ENCODE measurements around the gene MRPL49. TPM values are rescaled to one million over a fixed set of nuclear protein-coding genes. Genes with fewer than 3 reads are reported as not detected.
A peak's percentile ranks its signal among the peaks of the same experiment; 100 is the strongest.

MRPL49 gene
- polyA plus RNA-seq, 1 donor from 2014 or later: 80.5 TPM

GRCh38 chr11:65084598-65085375, 37.3 kb upstream of the MRPL49 start:
- Histone ChIP-seq H2AFZ (ENCODE audit: low read depth, low read length) (peak overlapping the region; percentile 65), H3K4me2 (ENCODE audit: low read length) (peak overlapping the region; percentile 88), H3K9ac (ENCODE audit: low read length) (peak overlapping the region; percentile 84), H3K36me3 (ENCODE audit: insufficient read depth, low read length) (no peaks in the 10 kb centered on the region), H3K27ac (ENCODE audit: low read length) (peak overlapping the region; percentile 85), H4K20me1 (ENCODE audit: insufficient read depth) (no peaks in the 10 kb centered on the region), H3K9me2 (ENCODE audit: insufficient read depth, low read length) (no peaks in the 10 kb centered on the region), H3F3A (ENCODE audit: insufficient read depth, low read length, poor library complexity, severe bottlenecking) (no peaks in the 10 kb centered on the region), H3K9me3 (ENCODE audit: low read length) (no peaks in the 10 kb centered on the region), H3K27me3 (ENCODE audit: insufficient read depth, low read depth, low read length) (no peaks in the 10 kb centered on the region), H3K4me3 (ENCODE audit: low read length) (peak overlapping the region; percentile 84), H3K79me2 (replicated peaks; ENCODE audit: insufficient read depth, low read length) (peaks cover 23% of the 10 kb centered on the region)
- TF ChIP-seq, protein P1, sequence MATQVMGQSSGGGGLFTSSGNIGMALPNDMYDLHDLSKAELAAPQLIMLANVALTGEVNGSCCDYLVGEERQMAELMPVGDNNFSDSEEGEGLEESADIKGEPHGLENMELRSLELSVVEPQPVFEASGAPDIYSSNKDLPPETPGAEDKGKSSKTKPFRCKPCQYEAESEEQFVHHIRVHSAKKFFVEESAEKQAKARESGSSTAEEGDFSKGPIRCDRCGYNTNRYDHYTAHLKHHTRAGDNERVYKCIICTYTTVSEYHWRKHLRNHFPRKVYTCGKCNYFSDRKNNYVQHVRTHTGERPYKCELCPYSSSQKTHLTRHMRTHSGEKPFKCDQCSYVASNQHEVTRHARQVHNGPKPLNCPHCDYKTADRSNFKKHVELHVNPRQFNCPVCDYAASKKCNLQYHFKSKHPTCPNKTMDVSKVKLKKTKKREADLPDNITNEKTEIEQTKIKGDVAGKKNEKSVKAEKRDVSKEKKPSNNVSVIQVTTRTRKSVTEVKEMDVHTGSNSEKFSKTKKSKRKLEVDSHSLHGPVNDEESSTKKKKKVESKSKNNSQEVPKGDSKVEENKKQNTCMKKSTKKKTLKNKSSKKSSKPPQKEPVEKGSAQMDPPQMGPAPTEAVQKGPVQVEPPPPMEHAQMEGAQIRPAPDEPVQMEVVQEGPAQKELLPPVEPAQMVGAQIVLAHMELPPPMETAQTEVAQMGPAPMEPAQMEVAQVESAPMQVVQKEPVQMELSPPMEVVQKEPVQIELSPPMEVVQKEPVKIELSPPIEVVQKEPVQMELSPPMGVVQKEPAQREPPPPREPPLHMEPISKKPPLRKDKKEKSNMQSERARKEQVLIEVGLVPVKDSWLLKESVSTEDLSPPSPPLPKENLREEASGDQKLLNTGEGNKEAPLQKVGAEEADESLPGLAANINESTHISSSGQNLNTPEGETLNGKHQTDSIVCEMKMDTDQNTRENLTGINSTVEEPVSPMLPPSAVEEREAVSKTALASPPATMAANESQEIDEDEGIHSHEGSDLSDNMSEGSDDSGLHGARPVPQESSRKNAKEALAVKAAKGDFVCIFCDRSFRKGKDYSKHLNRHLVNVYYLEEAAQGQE (IDR thresholded peaks at IDR 0.05; ENCODE audit: borderline replicate concordance): no peak
- TF ChIP-seq EP300 (conservative IDR thresholded peaks at IDR 0.05; ENCODE audit: poor library complexity, severe bottlenecking) (no peak), CTCF (IDR thresholded peaks at IDR 0.05; ENCODE audit: poor library complexity, severe bottlenecking) (no peak), RAD21 (conservative IDR thresholded peaks at IDR 0.05) (no peak), TAF1 (IDR thresholded peaks at IDR 0.05; ENCODE audit: low read depth) (no peak), MXI1 (conservative IDR thresholded peaks at IDR 0.05; ENCODE audit: poor library complexity, severe bottlenecking) (no peak), EZH2 (IDR thresholded peaks at IDR 0.05; ENCODE audit: borderline replicate concordance, insufficient read depth, low read length, poor library complexity, severe bottlenecking) (no peak), SMC3 (conservative IDR thresholded peaks at IDR 0.05; ENCODE audit: poor library complexity) (no peak), POLR2AphosphoS5 (IDR thresholded peaks at IDR 0.05) (no peak)

DNA sequence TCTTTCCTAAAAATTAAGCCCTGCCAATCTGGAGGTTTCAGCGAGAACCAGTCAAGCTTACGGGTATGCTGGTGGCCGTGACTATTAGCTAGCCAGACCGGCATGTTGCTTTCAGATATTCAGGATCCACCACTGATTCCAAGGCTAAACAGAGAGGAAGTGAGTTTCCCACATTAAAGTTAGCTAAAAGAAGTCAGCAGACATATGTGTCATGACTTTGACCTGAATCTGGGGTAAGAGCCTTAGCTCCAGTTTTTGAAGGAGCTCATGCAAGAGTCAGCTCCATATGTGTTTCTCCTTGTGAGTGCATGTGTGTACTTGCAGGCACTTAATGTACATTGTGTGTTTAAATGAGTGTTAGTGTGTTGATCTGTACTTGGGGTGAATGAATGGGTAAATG, 36.7 kb upstream of the MRPL49 start:
- Histone ChIP-seq H3K27ac (ENCODE audit: low read length) (no peak overlapping the region), H3K4me3 (ENCODE audit: low read length) (peak overlapping the region; percentile 84), H3K9ac (ENCODE audit: low read length) (no peak overlapping the region)

More for the DNA sequence above, 36.7 kb upstream of the MRPL49 start:
- H3K79me2 ChIP-seq (replicated peaks; ENCODE audit: insufficient read depth, low read length): peaks cover 23% of the 10 kb centered on the region
- TF ChIP-seq EP300 (conservative IDR thresholded peaks at IDR 0.05; ENCODE audit: poor library complexity, severe bottlenecking) (no peak), SMC3 (conservative IDR thresholded peaks at IDR 0.05; ENCODE audit: poor library complexity) (no peak)
- TF ChIP-seq, protein P1 (IDR thresholded peaks at IDR 0.05; ENCODE audit: borderline replicate concordance): no peak
- no peaks in the 10 kb centered on the region for H4K20me1 ChIP-seq (ENCODE audit: insufficient read depth)
- H3K36me3 ChIP-seq (ENCODE audit: insufficient read depth, low read length): no peaks in the 10 kb centered on the region
- H3K27me3 ChIP-seq (ENCODE audit: insufficient read depth, low read depth, low read length): no peaks in the 10 kb centered on the region
- H3K9me3 ChIP-seq (ENCODE audit: low read length): no peaks in the 10 kb centered on the region
- H2AFZ ChIP-seq (ENCODE audit: low read depth, low read length): no peak overlapping the region
- no peaks in the 10 kb centered on the region for H3K9me2 ChIP-seq (ENCODE audit: insufficient read depth, low read length)
- H3K4me2 ChIP-seq (ENCODE audit: low read length): no peak overlapping the region
- H3F3A ChIP-seq (ENCODE audit: insufficient read depth, low read length, poor library complexity, severe bottlenecking): no peaks in the 10 kb centered on the region
